HG03432 (cell line): Measurements from ENCODE around the gene PKN3.

ENCODE experiments used
- ATAC-seq: cut with Tn5 transposase; IDR thresholded peaks from one replicate; pipeline ENCODE4 v1.9.1; 2021; ENCODE audit warnings: mild to moderate bottlenecking, moderate library complexity; ENCODE audit not compliant: unreplicated experiment

PKN3 gene

GRCh38 chr9:128715436-128715750 is 13.1 kb downstream of the PKN3 start:
- no peak for ATAC-seq

GRCh38 chr9:128716581-128717254 is 14.4 kb downstream of the PKN3 start:
- no peak for ATAC-seq

GRCh38 chr9:128718047-128718446 is 15.7 kb downstream of the PKN3 start:
- ATAC-seq: no peak

GRCh38 chr9:128718475-128718874 is 16.2 kb downstream of the PKN3 start:
- no peak for ATAC-seq

- ATAC-seq: no peak
Observed at GRCh38 chr9:128719919-128720605, 17.8 kb downstream of the PKN3 start.

- ATAC-seq: no peak
Observed at GRCh38 chr9:128720841-128721486, 18.7 kb downstream of the PKN3 start.

GRCh38 chr9:128721487-128722010 is 19.2 kb downstream of the PKN3 start:
- no peak for ATAC-seq

GRCh38 chr9:128722380-128723351 is 20.4 kb downstream of the PKN3 start:
- no peak for ATAC-seq

- no peak for ATAC-seq
Observed at GRCh38 chr9:128723352-128723865, 21.1 kb downstream of the PKN3 start.

- peak; percentile 93 for ATAC-seq
Observed at GRCh38 chr9:128723866-128724743, 21.8 kb downstream of the PKN3 start, which contains the start of gene ZDHHC12. TSS of gene ZDHHC12 (minus strand) at chr9:128724127. CDS start at chr9:128724093, 34 bp downstream.

GRCh38 chr9:128724744-128725211 is 22.5 kb downstream of the PKN3 start:
- ATAC-seq: no peak

GRCh38 chr9:128727640-128728248 is 25.4 kb downstream of the PKN3 start:
- ATAC-seq: no peak

- ATAC-seq: no peak
Observed at GRCh38 chr9:128728298-128728697, 26.0 kb downstream of the PKN3 start.

GRCh38 chr9:128729302-128729701 is 27.0 kb downstream of the PKN3 start:
- no peak for ATAC-seq

GRCh38 chr9:128729766-128730517 is 27.6 kb downstream of the PKN3 start:
- ATAC-seq: no peak

GRCh38 chr9:128731093-128731492 is 28.8 kb downstream of the PKN3 start:
- ATAC-seq: no peak

- ATAC-seq: no peak
Observed at GRCh38 chr9:128731691-128732090, 29.4 kb downstream of the PKN3 start.

- no peak for ATAC-seq
Observed at GRCh38 chr9:128732576-128732975, 30.3 kb downstream of the PKN3 start.
